K562 (cell line): ENCODE results near the gene DARS1. TPM values are rescaled to one million over a fixed set of nuclear protein-coding genes. Genes with fewer than 3 reads are reported as not detected.

Source experiments
- ATAC-seq: fragments of 200-7000 bp; cut with Tn5 transposase; 3 replicates; pipeline ENCODE4 v1.9.1; 2020; ENCODE audit warnings: moderate library complexity
- BruUV-seq: library from RNA; stranded (reverse); fragments of 400-500 nt; replicated peaks from 2 replicates; lab custom pipeline; 2021; lab: Mats Ljungman, UMichigan
- CTCF ChIA-PET: fragments of 300-600 bp; formaldehyde crosslinking; extraction: SDS; loops from one replicate; lab custom pipeline; 2021; ENCODE audit warnings: low intra/inter-chr PET ratio; lab: Yijun Ruan, JAX
- POLR2A ChIA-PET: fragments of 300-600, 350-650 bp; sonication (Branson Sonifier 250); formaldehyde crosslinking; extraction: SDS; loops from one replicate; lab custom pipeline; 2021; ENCODE audit warnings: antibody characterized with exemption, inconsistent platforms; lab: Yijun Ruan, JAX
- DNase-seq, 4 experiments: peaks; one replicate each; pipeline versions ENCODE4 v3.0.0 to v3.0.0-alpha.2; 2011 to 2018; ENCODE audit warnings: low spot score in 3 of 4, mixed read lengths in 3 of 4; ENCODE audit errors: extremely low read depth in 1 of 4
- FAIRE-seq: peaks from 2 replicates; lab custom pipeline; 2011; peaks lifted over from hg19 to GRCh38; lab: Jason Lieb, UNC
- H2AFZ ChIP-seq: 2 replicates; pipeline ENCODE4 v1.6.0; 2011; ENCODE audit warnings: low read depth, low read length, control low read depth, inconsistent platforms
- H3K27ac ChIP-seq: fragments of 200-600 bp; 3 replicates; pipeline ENCODE4 v1.8.0; 2011; ENCODE audit warnings: low read depth, mild to moderate bottlenecking, control low read depth, inconsistent platforms, low read length, moderate library complexity, mixed read lengths; ENCODE audit errors: extremely low read depth
- H3K27me3 ChIP-seq, 2 experiments: fragments of 300-600 bp in 1 of 2; 2 replicates in 1 of 2; 3 replicates in 1 of 2; pipeline versions ENCODE4 v1.6.0 to v1.8.0; 2011; ENCODE audit warnings: inconsistent platforms in 2 of 2, low read length in 2 of 2, mild to moderate bottlenecking in 1 of 2, mixed read lengths in 1 of 2, moderate library complexity in 1 of 2; ENCODE audit not compliant: control insufficient read depth in 2 of 2, insufficient read depth in 2 of 2
- H3K36me3 ChIP-seq: fragments of 300-600 bp; 3 replicates; pipeline ENCODE4 v1.8.0; 2011; ENCODE audit warnings: mild to moderate bottlenecking, low read length, inconsistent platforms; ENCODE audit not compliant: control insufficient read depth, insufficient read depth
- H3K4me1 ChIP-seq, 2 experiments: fragments of 200-600 bp in 1 of 2; replicated peaks in 1 of 2; 2 replicates in 1 of 2; 3 replicates in 1 of 2; pipeline versions ENCODE4 v1.5.1 to v1.8.0; 2011; ENCODE audit warnings: inconsistent platforms in 2 of 2, low read length in 2 of 2, mild to moderate bottlenecking in 1 of 2, mixed read lengths in 1 of 2, moderate library complexity in 1 of 2; ENCODE audit not compliant: control insufficient read depth in 2 of 2, insufficient read depth in 2 of 2
- H3K4me2 ChIP-seq: 2 replicates; pipeline ENCODE4 v1.6.1; 2011; ENCODE audit warnings: low read length, control low read depth, inconsistent platforms, mixed read lengths; ENCODE audit not compliant: insufficient read depth
- H3K4me3 ChIP-seq: fragments of 200-600 bp; sonication (generic), shearing (Covaris generic); 2 replicates; pipeline ENCODE4 v1.5.1; 2016; ENCODE audit warnings: control low read depth, inconsistent platforms
- H3K79me2 ChIP-seq: fragments of 200-600 bp; 3 replicates; pipeline ENCODE4 v1.8.0; 2011; ENCODE audit warnings: low read length, inconsistent platforms; ENCODE audit not compliant: control insufficient read depth, insufficient read depth
- H3K9ac ChIP-seq, 2 experiments: 2 replicates each; pipeline versions ENCODE4 v1.6.0 to v1.6.1; 2011; ENCODE audit warnings: low read depth in 2 of 2, low read length in 2 of 2, control low read depth in 1 of 2, inconsistent platforms in 1 of 2, mild to moderate bottlenecking in 1 of 2, mixed read lengths in 1 of 2; ENCODE audit not compliant: insufficient read depth in 1 of 2
- H3K9me1 ChIP-seq: one replicate; pipeline ENCODE4 v1.6.0; 2011; ENCODE audit warnings: inconsistent platforms, mild to moderate bottlenecking, low read length, moderate library complexity; ENCODE audit not compliant: control insufficient read depth, insufficient read depth
- H3K9me3 ChIP-seq: replicated peaks from 2 replicates; pipeline ENCODE4 v1.5.1; 2011; ENCODE audit warnings: low read depth, low read length, inconsistent platforms; ENCODE audit not compliant: control insufficient read depth, insufficient read depth
- H4K20me1 ChIP-seq: replicated peaks from 2 replicates; pipeline ENCODE4 v1.6.1; 2011; ENCODE audit warnings: low read length, inconsistent platforms, mixed read lengths; ENCODE audit not compliant: control insufficient read depth, insufficient read depth
- CTBP1 ChIP-seq: fragments of 450-650 bp; IDR thresholded peaks from 2 replicates; pipeline ENCODE4 v1.6.1; 2016; ENCODE audit warnings: borderline replicate concordance
- HDGF ChIP-seq: fragments of 450-650 bp; IDR thresholded peaks from 2 replicates; pipeline ENCODE4 v1.6.1; 2016
- MTA2 ChIP-seq: fragments of 450-650 bp; IDR thresholded peaks from 2 replicates; pipeline ENCODE4 v1.6.1; 2016; ENCODE audit warnings: low read depth
- MTA3 ChIP-seq: fragments of 450-650 bp; formaldehyde crosslinking; IDR thresholded peaks from 2 replicates; pipeline ENCODE4 v1.6.1; 2017; ENCODE audit warnings: mild to moderate bottlenecking, borderline replicate concordance
- MXI1 ChIP-seq: IDR thresholded peaks from 2 replicates; pipeline ENCODE4 v1.6.1; 2011; ENCODE audit warnings: low read depth, mild to moderate bottlenecking, improper control_type of control experiment, low read length
- TARDBP ChIP-seq: fragments of 450-650 bp; IDR thresholded peaks from 2 replicates; pipeline ENCODE4 v1.6.1; 2016
- U2AF2 ChIP-seq: fragments of 200-400 bp; formaldehyde crosslinking; optimal IDR thresholded peaks from 2 replicates; pipeline ENCODE3; 2017; ENCODE audit warnings: low read depth, mild to moderate bottlenecking, low read length
- ZBTB8A ChIP-seq: fragments of 450-650 bp; IDR thresholded peaks from 2 replicates; pipeline ENCODE4 v1.6.1; 2018; ENCODE audit warnings: mild to moderate bottlenecking, moderate library complexity; ENCODE audit not compliant: partially characterized antibody
- ZNF764 ChIP-seq: fragments of 250-450 bp; sonication (Bioruptor Pico); IDR thresholded peaks from 2 replicates; pipeline ENCODE4 v1.4.0; 2020; ENCODE audit warnings: low read depth, mild to moderate bottlenecking, moderate library complexity
- WGBS: fragments of 100-300 bp; shearing (Covaris generic); methylation state at CpG from one replicate; pipeline ENCODE4 v1.1.6; 2016; ENCODE audit warnings: low coverage, mixed read lengths; ENCODE audit not compliant: insufficient coverage; ENCODE audit errors: missing lambda C conversion rate; 5-methylcytosine and 5-hydroxymethylcytosine counted together
- in situ Hi-C: fragments of 300-500 bp; cut with MboI; formaldehyde crosslinking; loops from 4 replicates; pipeline ENCODE4 v1.15.0; 2018; ENCODE audit warnings: inconsistent platforms, mixed read lengths
- intact Hi-C: fragments of 100-400 bp; cut with micrococcal nuclease; formaldehyde crosslinking; loops from 2 replicates; pipeline ENCODE4 v1.14.2; 2022
- polyA plus RNA-seq, 8 experiments: library from polyadenylated mRNA; depleted of rRNA in 4 of 8; stranded (reverse) in 5 of 8; unstranded in 3 of 8; fragments of >200 nt; fragmentation: Nextera tagmentation in 2 of 8; fragmentation: Illumina TruSeq in 1 of 8; extraction: Ambion mirVana in 2 of 8; extraction: Trizol in 1 of 8; gene quantifications; 2 replicates each; pipeline versions ENCODE4 v1.2.1 to v1.2.3, GENCODE V29; 2011 to 2014; ENCODE audit warnings: inconsistent platforms in 1 of 8, missing spikeins in 1 of 8
- total RNA-seq, 7 experiments: library from RNA; depleted of rRNA in 6 of 7; stranded (reverse); fragments of >200 nt in 6 of 7; fragmentation: Illumina TruSeq in 2 of 7; extraction: Trizol in 2 of 7; gene quantifications; 2 replicates each; pipeline versions ENCODE4 v1.2.1 to v1.2.3, GENCODE V29; 2011 to 2021; ENCODE audit warnings: low replicate concordance in 1 of 7
- TF ChIP-seq, protein P1 (sequence below), 2 experiments: fragments of 150-350 bp in 1 of 2; IDR thresholded peaks; 2 replicates each; pipeline ENCODE4 v1.6.1; 2012 to 2016; ENCODE audit warnings: low read depth in 2 of 2, low read length in 2 of 2, mild to moderate bottlenecking in 1 of 2, moderate library complexity in 1 of 2
- TF ChIP-seq, protein P2 (sequence below): fragments of 250-450 bp; sonication (Bioruptor Pico); IDR thresholded peaks from 2 replicates; pipeline ENCODE4 v1.8.0; 2021; ENCODE audit warnings: moderate library complexity, mild to moderate bottlenecking, inconsistent platforms
- TF ChIP-seq, protein P3 (sequence below), 2 experiments: fragments of 450-650 bp; conservative IDR thresholded peaks; 2 replicates each; pipeline ENCODE4 v1.6.1; 2017; ENCODE audit warnings: mild to moderate bottlenecking in 2 of 2, moderate library complexity in 2 of 2
- TF ChIP-seq, protein P4 (sequence below): fragments of 450-650 bp; IDR thresholded peaks from 2 replicates; pipeline ENCODE4 v1.6.1; 2018; ENCODE audit warnings: mild to moderate bottlenecking, low read depth; ENCODE audit not compliant: partially characterized antibody

Gene DARS1
- total and polyA plus RNA-seq, 9 of the 15 experiments (the other 6 are each of a cell fraction or from before 2014, with no cell fraction given): 91.5 to 239 (median 98.0) TPM

DNA sequence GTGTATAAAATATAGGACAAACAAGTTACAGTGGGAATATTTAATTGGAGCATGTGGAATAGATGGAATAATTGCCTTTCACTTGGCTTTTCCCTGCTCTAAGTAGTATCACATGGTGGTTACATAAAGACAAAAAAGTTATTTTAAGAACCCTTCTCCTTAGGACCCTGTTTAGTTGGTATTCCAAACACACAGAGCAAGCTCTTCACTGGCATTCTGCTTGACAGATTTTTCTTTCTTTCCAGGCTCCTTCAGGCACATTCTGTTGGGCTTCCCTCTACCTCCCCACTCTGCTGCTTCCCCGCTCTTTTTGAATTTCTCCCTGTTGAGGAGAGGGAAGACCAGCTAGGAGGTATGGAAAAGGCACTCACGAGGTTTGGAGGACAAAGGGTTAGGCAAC, 29.0 kb upstream of the DARS1 start:
- Histone ChIP-seq H3K4me3 (no peak overlapping the region), H4K20me1 (no peaks in the 10 kb centered on the region; the same call in 1 of the 2 replicates), H3K4me1 (no peaks in the 10 kb centered on the region), H3K27ac (no peak overlapping the region), H3K9ac (no peak overlapping the region), H2AFZ (no peak overlapping the region), H3K27me3 (peaks cover 12 to 18% of the 10 kb centered on the region in 2 experiments), H3K36me3 (no peaks in the 10 kb centered on the region), H3K9me1 (no peaks in the 10 kb centered on the region), H3K9me3 (no peaks in the 10 kb centered on the region), H3K79me2 (no peaks in the 10 kb centered on the region), H3K4me2 (no peak overlapping the region)
- ATAC-seq (no peak), FAIRE-seq (no peak), DNase-seq (no peak)
- intact Hi-C loops (no loop called here), in situ Hi-C loops (no loop called here)
- BruUV-seq: no TSS peak
- WGBS: 0% methylated on average over 2 of the region's 2 CpGs
- CTCF ChIA-PET: no interaction called here
- POLR2A ChIA-PET: interaction anchor here (1.1 kb wide), 1 partner anchor 9 kb away, joined by 3 read pairs; no protein-coding TSS in a partner anchor
- TF ChIP-seq ZBTB8A (no peak), CTBP1 (no peak), MXI1 (no peak), MTA3 (no peak), HDGF (no peak), U2AF2 (no peak), ZNF764 (no peak), TARDBP (no peak), MTA2 (no peak)
- TF ChIP-seq, protein P1, sequence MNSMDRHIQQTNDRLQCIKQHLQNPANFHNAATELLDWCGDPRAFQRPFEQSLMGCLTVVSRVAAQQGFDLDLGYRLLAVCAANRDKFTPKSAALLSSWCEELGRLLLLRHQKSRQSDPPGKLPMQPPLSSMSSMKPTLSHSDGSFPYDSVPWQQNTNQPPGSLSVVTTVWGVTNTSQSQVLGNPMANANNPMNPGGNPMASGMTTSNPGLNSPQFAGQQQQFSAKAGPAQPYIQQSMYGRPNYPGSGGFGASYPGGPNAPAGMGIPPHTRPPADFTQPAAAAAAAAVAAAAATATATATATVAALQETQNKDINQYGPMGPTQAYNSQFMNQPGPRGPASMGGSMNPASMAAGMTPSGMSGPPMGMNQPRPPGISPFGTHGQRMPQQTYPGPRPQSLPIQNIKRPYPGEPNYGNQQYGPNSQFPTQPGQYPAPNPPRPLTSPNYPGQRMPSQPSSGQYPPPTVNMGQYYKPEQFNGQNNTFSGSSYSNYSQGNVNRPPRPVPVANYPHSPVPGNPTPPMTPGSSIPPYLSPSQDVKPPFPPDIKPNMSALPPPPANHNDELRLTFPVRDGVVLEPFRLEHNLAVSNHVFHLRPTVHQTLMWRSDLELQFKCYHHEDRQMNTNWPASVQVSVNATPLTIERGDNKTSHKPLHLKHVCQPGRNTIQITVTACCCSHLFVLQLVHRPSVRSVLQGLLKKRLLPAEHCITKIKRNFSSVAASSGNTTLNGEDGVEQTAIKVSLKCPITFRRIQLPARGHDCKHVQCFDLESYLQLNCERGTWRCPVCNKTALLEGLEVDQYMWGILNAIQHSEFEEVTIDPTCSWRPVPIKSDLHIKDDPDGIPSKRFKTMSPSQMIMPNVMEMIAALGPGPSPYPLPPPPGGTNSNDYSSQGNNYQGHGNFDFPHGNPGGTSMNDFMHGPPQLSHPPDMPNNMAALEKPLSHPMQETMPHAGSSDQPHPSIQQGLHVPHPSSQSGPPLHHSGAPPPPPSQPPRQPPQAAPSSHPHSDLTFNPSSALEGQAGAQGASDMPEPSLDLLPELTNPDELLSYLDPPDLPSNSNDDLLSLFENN (IDR thresholded peaks at IDR 0.05; ENCODE audit: low read depth in 2 of 2, low read length in 2 of 2): no peak
- TF ChIP-seq, protein P2, sequence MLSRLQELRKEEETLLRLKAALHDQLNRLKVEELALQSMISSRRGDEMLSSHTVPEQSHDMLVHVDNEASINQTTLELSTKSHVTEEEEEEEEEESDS (CRISPR knock-in tag): no peak
- TF ChIP-seq, protein P3, sequence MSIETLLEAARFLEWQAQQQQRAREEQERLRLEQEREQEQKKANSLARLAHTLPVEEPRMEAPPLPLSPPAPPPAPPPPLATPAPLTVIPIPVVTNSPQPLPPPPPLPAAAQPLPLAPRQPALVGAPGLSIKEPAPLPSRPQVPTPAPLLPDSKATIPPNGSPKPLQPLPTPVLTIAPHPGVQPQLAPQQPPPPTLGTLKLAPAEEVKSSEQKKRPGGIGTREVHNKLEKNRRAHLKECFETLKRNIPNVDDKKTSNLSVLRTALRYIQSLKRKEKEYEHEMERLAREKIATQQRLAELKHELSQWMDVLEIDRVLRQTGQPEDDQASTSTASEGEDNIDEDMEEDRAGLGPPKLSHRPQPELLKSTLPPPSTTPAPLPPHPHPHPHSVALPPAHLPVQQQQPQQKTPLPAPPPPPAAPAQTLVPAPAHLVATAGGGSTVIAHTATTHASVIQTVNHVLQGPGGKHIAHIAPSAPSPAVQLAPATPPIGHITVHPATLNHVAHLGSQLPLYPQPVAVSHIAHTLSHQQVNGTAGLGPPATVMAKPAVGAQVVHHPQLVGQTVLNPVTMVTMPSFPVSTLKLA (conservative IDR thresholded peaks at IDR 0.05): no peak
- TF ChIP-seq, protein P4, sequence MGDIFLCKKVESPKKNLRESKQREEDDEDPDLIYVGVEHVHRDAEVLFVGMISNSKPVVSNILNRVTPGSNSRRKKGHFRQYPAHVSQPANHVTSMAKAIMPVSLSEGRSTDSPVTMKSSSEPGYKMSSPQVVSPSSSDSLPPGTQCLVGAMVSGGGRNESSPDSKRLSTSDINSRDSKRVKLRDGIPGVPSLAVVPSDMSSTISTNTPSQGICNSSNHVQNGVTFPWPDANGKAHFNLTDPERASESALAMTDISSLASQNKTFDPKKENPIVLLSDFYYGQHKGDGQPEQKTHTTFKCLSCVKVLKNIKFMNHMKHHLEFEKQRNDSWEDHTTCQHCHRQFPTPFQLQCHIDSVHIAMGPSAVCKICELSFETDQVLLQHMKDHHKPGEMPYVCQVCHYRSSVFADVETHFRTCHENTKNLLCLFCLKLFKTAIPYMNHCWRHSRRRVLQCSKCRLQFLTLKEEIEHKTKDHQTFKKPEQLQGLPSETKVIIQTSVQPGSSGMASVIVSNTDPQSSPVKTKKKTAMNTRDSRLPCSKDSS: no peak
